GM13977 (cell line): ENCODE measurements around the gene PID1.

Source experiments
- DNase-seq: peaks from one replicate; pipeline ENCODE4 v3.0.0; 2012; ENCODE audit warnings: low spot score
- CTCF ChIP-seq: IDR thresholded peaks from 2 replicates; pipeline ENCODE4 v1.5.1; 2012; ENCODE audit warnings: mild to moderate bottlenecking, control low read depth; ENCODE audit not compliant: insufficient read depth; ENCODE audit errors: extremely low read depth, missing control alignments
- in situ Hi-C: fragments of 300-500 bp; cut with MboI; formaldehyde crosslinking; loops from one replicate; pipeline ENCODE4 v1.12.0; 2022; ENCODE audit warnings: low sequenced_read_pairs, low pct_unique_long_range_greater_than_20kb, mixed read lengths, inconsistent platforms; ENCODE audit not compliant: unreplicated experiment

PID1 gene

GRCh38 chr2:229098801-229099200, 172.3 kb downstream of the PID1 start:
- TF ChIP-seq CTCF = no peak
- in situ Hi-C loops = no loop called here

GRCh38 chr2:229096409-229097066, 174.5 kb downstream of the PID1 start:
- DNase-seq = no peak
- in situ Hi-C loops = no loop called here
- TF ChIP-seq CTCF = no peak

More at GRCh38 chr2:229098801-229099200, 172.3 kb downstream of the PID1 start:
- DNase-seq = no peak

- TF ChIP-seq CTCF = no peak
- in situ Hi-C loops = no loop called here
- no peak for DNase-seq
These were observed 175.6 kb downstream of the PID1 start for GRCh38 chr2:229095472-229095871.

GRCh38 chr2:229090225-229090624, 180.9 kb downstream of the PID1 start:
- no peak for DNase-seq
- in situ Hi-C loops = no loop called here
- no peak for TF ChIP-seq CTCF

- no peak for DNase-seq
- TF ChIP-seq CTCF = no peak
- in situ Hi-C loops = no loop called here
These were observed 181.3 kb downstream of the PID1 start for GRCh38 chr2:229089776-229090175.

- no peak for DNase-seq
- TF ChIP-seq CTCF = no peak
- in situ Hi-C loops = no loop called here
These were observed 182.0 kb downstream of the PID1 start for GRCh38 chr2:229088966-229089700.
